GM12878 (cell line): ENCODE measurements around the gene CCDC39. TPM values are rescaled to one million over a fixed set of nuclear protein-coding genes. Genes with fewer than 3 reads are reported as not detected.
A peak's percentile ranks its signal among the peaks of the same experiment; 100 is the strongest.

Experiments used
- ATAC-seq: fragments of 200-7000 bp; cut with Tn5 transposase; 3 replicates; pipeline ENCODE4 v1.9.1; 2020; ENCODE audit warnings: mild to moderate bottlenecking, moderate library complexity
- BruUV-seq: library from RNA; stranded (reverse); fragments of 400-500 nt; replicated peaks from 2 replicates; lab custom pipeline; 2021; lab: Mats Ljungman, UMichigan
- CTCF ChIA-PET: fragments of 300-600 bp; sonication (Branson Sonifier 250); formaldehyde crosslinking; extraction: SDS; loops from one replicate; lab custom pipeline; 2021; ENCODE audit warnings: inconsistent platforms; lab: Yijun Ruan, JAX
- POLR2A ChIA-PET: fragments of 350-600 bp; formaldehyde crosslinking; extraction: SDS; loops from one replicate; lab custom pipeline; 2021; ENCODE audit warnings: inconsistent platforms; lab: Charles Lee
- RAD21 ChIA-PET: fragments of 300-600 bp; sonication (Branson Sonifier 250); formaldehyde crosslinking; loops from one replicate; lab custom pipeline; 2023; ENCODE audit warnings: antibody characterized with exemption; ENCODE audit not compliant: unreplicated experiment; lab: Charles Lee
- SMC1A ChIA-PET: fragments of 300-600 bp; sonication (Branson Sonifier 250); formaldehyde crosslinking; loops from one replicate; lab custom pipeline; 2023; ENCODE audit not compliant: unreplicated experiment, uncharacterized antibody; lab: Charles Lee
- DNase-seq: peaks from one replicate; pipeline ENCODE4 v3.0.0-alpha.2; 2011; ENCODE audit warnings: low read depth, low spot score
- FAIRE-seq: peaks from 3 replicates; lab custom pipeline; 2011; peaks lifted over from hg19 to GRCh38; lab: Jason Lieb, UNC
- H2AFZ ChIP-seq: 2 replicates; pipeline ENCODE4 v1.6.0; 2011; ENCODE audit warnings: low read depth, low read length, control low read depth; ENCODE audit not compliant: control insufficient read depth
- H3K27ac ChIP-seq: 2 replicates; pipeline ENCODE4 v1.5.1; 2011; ENCODE audit warnings: control low read depth; ENCODE audit not compliant: control insufficient read depth, insufficient read depth
- H3K27me3 ChIP-seq, 2 experiments: replicated peaks in 1 of 2; 2 replicates each; pipeline versions ENCODE4 v1.6.0 to v1.6.1; 2011; ENCODE audit warnings: low read length in 1 of 2; ENCODE audit not compliant: control insufficient read depth in 2 of 2, insufficient read depth in 2 of 2
- H3K36me3 ChIP-seq, 2 experiments: 2 replicates each; pipeline ENCODE4 v1.5.1; 2011; ENCODE audit warnings: low read length in 1 of 2; ENCODE audit not compliant: control insufficient read depth in 2 of 2, insufficient read depth in 2 of 2
- H3K4me1 ChIP-seq: 2 replicates; pipeline ENCODE4 v1.6.1; 2011; ENCODE audit warnings: mild to moderate bottlenecking, low read length, moderate library complexity, mixed read lengths; ENCODE audit not compliant: control insufficient read depth, insufficient read depth
- H3K4me2 ChIP-seq: 2 replicates; pipeline ENCODE4 v1.6.0; 2011; ENCODE audit warnings: control low read depth; ENCODE audit not compliant: control insufficient read depth, insufficient read depth
- H3K4me3 ChIP-seq: fragments of 200-600 bp; sonication (generic); 2 replicates; pipeline ENCODE4 v1.5.1; 2016
- H3K79me2 ChIP-seq: 2 replicates; pipeline ENCODE4 v1.6.0; 2011; ENCODE audit warnings: low read length; ENCODE audit not compliant: control insufficient read depth, insufficient read depth
- H3K9ac ChIP-seq: 2 replicates; pipeline ENCODE4 v1.8.0; 2011; ENCODE audit warnings: low read length, control low read depth, mixed read lengths; ENCODE audit not compliant: control insufficient read depth, insufficient read depth
- H3K9me3 ChIP-seq: replicated peaks from 3 replicates; pipeline ENCODE4 v1.5.1; 2011; ENCODE audit warnings: mild to moderate bottlenecking, low read length; ENCODE audit not compliant: control insufficient read depth, insufficient read depth
- H4K20me1 ChIP-seq: 2 replicates; pipeline ENCODE4 v1.6.0; 2011; ENCODE audit not compliant: control insufficient read depth, insufficient read depth
- ASH2L ChIP-seq: fragments of 300-600, 200-600 bp; sonication (generic); IDR thresholded peaks from 2 replicates; pipeline ENCODE4 v1.6.1; 2017; ENCODE audit warnings: low read depth, mild to moderate bottlenecking, borderline replicate concordance
- DPF2 ChIP-seq: fragments of 450-650 bp; IDR thresholded peaks from 2 replicates; pipeline ENCODE4 v1.6.1; 2017; ENCODE audit warnings: mild to moderate bottlenecking
- FOXM1 ChIP-seq: IDR thresholded peaks from 2 replicates; pipeline ENCODE4 v1.6.1; 2012; ENCODE audit warnings: low read depth, mild to moderate bottlenecking, inconsistent platforms, low read length, moderate library complexity
- RAD21 ChIP-seq: IDR thresholded peaks from 2 replicates; pipeline ENCODE4 v1.6.1; 2011; ENCODE audit warnings: mild to moderate bottlenecking, low read depth, low read length, moderate library complexity; ENCODE audit not compliant: insufficient read depth
- RUNX3 ChIP-seq: IDR thresholded peaks from 2 replicates; pipeline ENCODE4 v1.6.1; 2012; ENCODE audit warnings: low read length, inconsistent platforms
- SMAD1 ChIP-seq: fragments of 450-650 bp; IDR thresholded peaks from 2 replicates; pipeline ENCODE4 v1.6.1; 2018; ENCODE audit warnings: mild to moderate bottlenecking, low read depth; ENCODE audit not compliant: partially characterized antibody
- SMC3 ChIP-seq: IDR thresholded peaks from 2 replicates; pipeline ENCODE4 v1.6.1; 2011; ENCODE audit warnings: low read length, improper control_type of control experiment, borderline replicate concordance
- ZNF217 ChIP-seq: fragments of 450-650 bp; IDR thresholded peaks from 2 replicates; pipeline ENCODE4 v1.6.1; 2017; ENCODE audit warnings: antibody characterized with exemption, mild to moderate bottlenecking
- WGBS: methylation state at CpG from one replicate; pipeline ENCODE4 v1.1.6; 2016; ENCODE audit warnings: low lambda C conversion rate; ENCODE audit not compliant: insufficient replicate concordance, insufficient coverage; ENCODE audit errors: missing lambda C conversion rate; 5-methylcytosine and 5-hydroxymethylcytosine counted together
- in situ Hi-C: fragments of 300-500 bp; cut with MboI; formaldehyde crosslinking; loops from 9 replicates; pipeline ENCODE4 v1.14.3; 2018; ENCODE audit warnings: mixed read lengths
- intact Hi-C: fragments of 100-400 bp; cut with micrococcal nuclease; formaldehyde crosslinking; loops from one replicate; pipeline ENCODE4 v1.14.2; 2022; ENCODE audit not compliant: unreplicated experiment
- polyA plus RNA-seq, 11 experiments: library from polyadenylated mRNA; depleted of rRNA in 4 of 11; unstranded in 6 of 11; stranded (reverse) in 5 of 11; fragments of >200 nt; fragmentation: Nextera tagmentation in 4 of 11; fragmentation: Illumina TruSeq in 1 of 11; extraction: Ambion mirVana in 4 of 11; extraction: Trizol in 1 of 11; gene quantifications; 1 replicate in 1 of 11; 2 replicates in 10 of 11; pipeline versions ENCODE4 v1.2.1 to v1.2.3, GENCODE V29; 2011 to 2016; ENCODE audit warnings: inconsistent platforms in 2 of 11, missing spikeins in 2 of 11, low read depth in 1 of 11
- total RNA-seq, 4 experiments: library from RNA; depleted of rRNA in 3 of 4; stranded (reverse); fragments of >200 nt in 3 of 4; fragmentation: Illumina TruSeq in 1 of 4; extraction: Trizol in 1 of 4; gene quantifications; 2 replicates each; pipeline versions ENCODE4 v1.2.1 to v1.2.3, GENCODE V29; 2013 to 2021
- TF ChIP-seq, protein P1 (sequence below), 3 experiments: IDR thresholded peaks in 2 of 3; conservative IDR thresholded peaks in 1 of 3; 2 replicates each; pipeline ENCODE4 v1.5.1; 2011; ENCODE audit warnings: low read depth in 3 of 3, low read length in 3 of 3, mild to moderate bottlenecking in 3 of 3, control low read depth in 2 of 3, moderate library complexity in 2 of 3, inconsistent platforms in 1 of 3, mixed read lengths in 1 of 3; ENCODE audit not compliant: control insufficient read depth in 2 of 3, insufficient read depth in 1 of 3; ENCODE audit errors: extremely low read depth in 1 of 3
- TF ChIP-seq, protein P2 (sequence below): IDR thresholded peaks from 2 replicates; pipeline ENCODE4 v1.6.1; 2011; ENCODE audit warnings: borderline replicate concordance, low read depth, mild to moderate bottlenecking, moderate library complexity, low read length; ENCODE audit not compliant: insufficient read depth, poor library complexity, severe bottlenecking
- TF ChIP-seq, protein P3 (sequence below): IDR thresholded peaks from 2 replicates; pipeline ENCODE4 v1.6.1; 2012; ENCODE audit warnings: low read length, inconsistent platforms

Gene CCDC39
- total and polyA plus RNA-seq, 10 of the 15 experiments (the other 5 are each of a cell fraction or from before 2014, with no cell fraction given): 0.10 to 0.69 (median 0.31) TPM

DNA sequence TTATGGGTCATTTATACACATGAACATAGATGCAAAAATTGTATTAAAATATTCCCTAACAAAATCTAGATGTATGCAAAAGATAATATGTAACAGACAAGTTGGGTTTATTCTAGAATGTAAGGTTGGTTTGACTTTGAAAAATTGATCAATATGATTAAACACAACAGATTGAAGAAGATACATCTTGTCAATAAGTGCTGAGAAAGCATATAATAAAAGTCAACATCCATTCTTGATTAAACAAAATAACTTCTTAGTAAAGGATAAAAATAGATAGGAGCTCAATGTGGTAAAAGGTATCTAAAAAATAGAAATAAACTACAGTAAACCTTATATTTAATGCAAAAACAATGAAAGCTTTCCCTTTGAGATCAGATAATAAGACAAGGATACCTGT lies 38.3 kb downstream of the CCDC39 start:
- ChIA-PET RAD21 (no interaction called here), CTCF (no interaction called here), POLR2A (interaction anchor here (0.6 kb wide), 1 partner anchor 426 kb away, joined by 6 read pairs; no protein-coding TSS in a partner anchor), SMC1A (no interaction called here)
- no peak for ATAC-seq
- H4K20me1 ChIP-seq: no peaks in the 10 kb centered on the region
- no peak overlapping the region for H3K4me2 ChIP-seq
- FAIRE-seq: no peak
- no peaks in the 10 kb centered on the region for H3K36me3 ChIP-seq
- no peaks in the 10 kb centered on the region for H3K4me1 ChIP-seq
- no peak overlapping the region for H3K4me3 ChIP-seq
- intact Hi-C loops (no loop called here), in situ Hi-C loops (no loop called here)
- no peak overlapping the region for H2AFZ ChIP-seq
- TF ChIP-seq ZNF217 (no peak), FOXM1 (no peak), SMAD1 (no peak)
- H3K27me3 ChIP-seq: no peaks in the 10 kb centered on the region
- no peak overlapping the region for H3K9ac ChIP-seq
- no peaks in the 10 kb centered on the region for H3K79me2 ChIP-seq
- no peak for DNase-seq
- no peak overlapping the region for H3K27ac ChIP-seq
- no TSS peak for BruUV-seq
- H3K9me3 ChIP-seq: no peaks in the 10 kb centered on the region

DNA sequence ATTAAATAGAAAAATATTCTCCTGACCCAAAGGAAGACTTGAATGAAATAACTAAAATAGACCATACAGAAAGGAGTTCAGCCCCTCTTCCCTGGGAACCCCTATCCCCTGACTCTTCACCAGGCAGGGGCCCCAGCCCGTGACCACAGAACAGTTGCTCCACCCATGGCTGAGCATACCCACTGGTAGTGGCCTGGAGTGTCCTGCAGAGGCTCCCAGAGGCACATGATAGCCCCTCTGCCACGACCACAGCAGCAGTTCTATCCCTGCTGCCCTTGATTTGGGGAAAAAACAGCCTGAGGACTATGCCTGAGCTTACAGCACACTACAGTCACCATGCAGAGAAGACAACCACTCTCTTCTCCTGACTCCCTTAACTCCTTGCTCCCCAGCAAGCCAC lies 45.6 kb downstream of the CCDC39 start:
- ATAC-seq (peak; percentile 82), FAIRE-seq (no peak), DNase-seq (no peak)
- ChIA-PET SMC1A (interaction anchor here (1.1 to 1.3 kb wide), 3 partner anchors 13 to 822 kb away, joined by 3 to 6 read pairs (median 3); no protein-coding TSS in a partner anchor), POLR2A (no interaction called here), CTCF (interaction anchor here (1.2 to 1.5 kb wide), 2 partner anchors 8 to 148 kb away, joined by 3 read pairs; no protein-coding TSS in a partner anchor), RAD21 (no interaction called here)
- Histone ChIP-seq H3K4me2 (no peak overlapping the region), H3K36me3 (no peaks in the 10 kb centered on the region), H3K9ac (no peak overlapping the region), H3K9me3 (no peaks in the 10 kb centered on the region), H3K4me1 (no peaks in the 10 kb centered on the region), H3K79me2 (no peaks in the 10 kb centered on the region), H3K4me3 (no peak overlapping the region), H3K27ac (no peak overlapping the region), H2AFZ (peak overlapping the region; percentile 17; the same call in 1 of the 2 replicates), H3K27me3 (no peaks in the 10 kb centered on the region), H4K20me1 (no peaks in the 10 kb centered on the region)
- 0% methylated on average over 2 of the region's 2 CpGs for WGBS
- in situ Hi-C loops (no loop called here), intact Hi-C loops (loop anchor here (1.0 kb wide), 1 partner anchor 222 kb away; no protein-coding TSS in a partner anchor)
- no TSS peak for BruUV-seq
- TF ChIP-seq, protein P1, sequence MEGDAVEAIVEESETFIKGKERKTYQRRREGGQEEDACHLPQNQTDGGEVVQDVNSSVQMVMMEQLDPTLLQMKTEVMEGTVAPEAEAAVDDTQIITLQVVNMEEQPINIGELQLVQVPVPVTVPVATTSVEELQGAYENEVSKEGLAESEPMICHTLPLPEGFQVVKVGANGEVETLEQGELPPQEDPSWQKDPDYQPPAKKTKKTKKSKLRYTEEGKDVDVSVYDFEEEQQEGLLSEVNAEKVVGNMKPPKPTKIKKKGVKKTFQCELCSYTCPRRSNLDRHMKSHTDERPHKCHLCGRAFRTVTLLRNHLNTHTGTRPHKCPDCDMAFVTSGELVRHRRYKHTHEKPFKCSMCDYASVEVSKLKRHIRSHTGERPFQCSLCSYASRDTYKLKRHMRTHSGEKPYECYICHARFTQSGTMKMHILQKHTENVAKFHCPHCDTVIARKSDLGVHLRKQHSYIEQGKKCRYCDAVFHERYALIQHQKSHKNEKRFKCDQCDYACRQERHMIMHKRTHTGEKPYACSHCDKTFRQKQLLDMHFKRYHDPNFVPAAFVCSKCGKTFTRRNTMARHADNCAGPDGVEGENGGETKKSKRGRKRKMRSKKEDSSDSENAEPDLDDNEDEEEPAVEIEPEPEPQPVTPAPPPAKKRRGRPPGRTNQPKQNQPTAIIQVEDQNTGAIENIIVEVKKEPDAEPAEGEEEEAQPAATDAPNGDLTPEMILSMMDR (IDR thresholded peaks at IDR 0.05 in 2 of 3, conservative IDR thresholded peaks at IDR 0.05 in 1 of 3; ENCODE audit: control insufficient read depth in 2 of 3, extremely low read depth in 1 of 3, insufficient read depth in 1 of 3, low read depth in 3 of 3, low read length in 3 of 3): peak; percentile 8 to 21 (median 18); a peak in 2 of 6 replicates
- TF ChIP-seq, protein P2, sequence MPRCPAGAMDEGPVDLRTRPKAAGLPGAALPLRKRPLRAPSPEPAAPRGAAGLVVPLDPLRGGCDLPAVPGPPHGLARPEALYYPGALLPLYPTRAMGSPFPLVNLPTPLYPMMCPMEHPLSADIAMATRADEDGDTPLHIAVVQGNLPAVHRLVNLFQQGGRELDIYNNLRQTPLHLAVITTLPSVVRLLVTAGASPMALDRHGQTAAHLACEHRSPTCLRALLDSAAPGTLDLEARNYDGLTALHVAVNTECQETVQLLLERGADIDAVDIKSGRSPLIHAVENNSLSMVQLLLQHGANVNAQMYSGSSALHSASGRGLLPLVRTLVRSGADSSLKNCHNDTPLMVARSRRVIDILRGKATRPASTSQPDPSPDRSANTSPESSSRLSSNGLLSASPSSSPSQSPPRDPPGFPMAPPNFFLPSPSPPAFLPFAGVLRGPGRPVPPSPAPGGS: no peak
- TF ChIP-seq RAD21 (peak; percentile 39), DPF2 (no peak), ASH2L (no peak), SMC3 (no peak), RUNX3 (peak; percentile 20; the same call in 1 of the 2 replicates)
- TF ChIP-seq, protein P3, sequence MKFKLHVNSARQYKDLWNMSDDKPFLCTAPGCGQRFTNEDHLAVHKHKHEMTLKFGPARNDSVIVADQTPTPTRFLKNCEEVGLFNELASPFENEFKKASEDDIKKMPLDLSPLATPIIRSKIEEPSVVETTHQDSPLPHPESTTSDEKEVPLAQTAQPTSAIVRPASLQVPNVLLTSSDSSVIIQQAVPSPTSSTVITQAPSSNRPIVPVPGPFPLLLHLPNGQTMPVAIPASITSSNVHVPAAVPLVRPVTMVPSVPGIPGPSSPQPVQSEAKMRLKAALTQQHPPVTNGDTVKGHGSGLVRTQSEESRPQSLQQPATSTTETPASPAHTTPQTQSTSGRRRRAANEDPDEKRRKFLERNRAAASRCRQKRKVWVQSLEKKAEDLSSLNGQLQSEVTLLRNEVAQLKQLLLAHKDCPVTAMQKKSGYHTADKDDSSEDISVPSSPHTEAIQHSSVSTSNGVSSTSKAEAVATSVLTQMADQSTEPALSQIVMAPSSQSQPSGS: no peak
